Tongue (tissue), 2 donors: ENCODE data around the gene GRB7. TPM values are rescaled to one million over a fixed set of nuclear protein-coding genes. Genes with fewer than 3 reads are reported as not detected.
"Not testable (repeated sequence)": the region's sequence is repeated elsewhere in the genome, so short reads cannot be mapped to it uniquely, and the experiment has no call there.

Experiments
- DNase-seq: peaks from one replicate; pipeline ENCODE4 v3.0.0-alpha.2; 2015
- total RNA-seq: library from RNA; depleted of rRNA; stranded (reverse); fragments of >200 nt; gene quantifications from one replicate; pipeline ENCODE4 v1.2.3, GENCODE V29; 2014

GRB7 gene
- 11.4 TPM for total RNA-seq

GRCh38 chr17:39737760-39738567 lies at the start of gene GRB7:
Gene GRB7, plus strand, starts transcription at chr17:39737938. Its CDS starts 4,364 bp downstream, at chr17:39742302.
- no peak for DNase-seq

- no peak for DNase-seq
These were observed 49.3 kb upstream of the GRB7 start for GRCh38 chr17:39688475-39688835.

- DNase-seq, result no peak
These were observed 48.8 kb upstream of the GRB7 start for GRCh38 chr17:39688945-39689344.

GRCh38 chr17:39694593-39694992 lies 43.1 kb upstream of the GRB7 start:
- no peak for DNase-seq

GRCh38 chr17:39695089-39695474 lies 42.7 kb upstream of the GRB7 start:
- DNase-seq, result no peak

- no peak for DNase-seq
These were observed 41.0 kb upstream of the GRB7 start for GRCh38 chr17:39696731-39697130.

- DNase-seq, result no peak
These were observed 39.8 kb upstream of the GRB7 start for GRCh38 chr17:39697961-39698360.

- DNase-seq, result not testable (repeated sequence)
These were observed 38.5 kb upstream of the GRB7 start for GRCh38 chr17:39699157-39699817.

GRCh38 chr17:39699818-39700147 lies 38.0 kb upstream of the GRB7 start, which contains the start of gene ERBB2:
Gene ERBB2, plus strand, starts transcription at chr17:39700064. Its CDS starts 175 bp downstream, at chr17:39700239.
- DNase-seq, result peak; percentile 92

GRCh38 chr17:39700148-39700987 lies 37.4 kb upstream of the GRB7 start:
- peak; percentile 88 for DNase-seq

- DNase-seq, result no peak
These were observed 36.5 kb upstream of the GRB7 start for GRCh38 chr17:39701012-39701783.

- DNase-seq, result no peak
These were observed 35.8 kb upstream of the GRB7 start for GRCh38 chr17:39701784-39702422.

GRCh38 chr17:39702901-39703893 lies 34.5 kb upstream of the GRB7 start:
- DNase-seq, result peak; percentile 50

- DNase-seq, result no peak
These were observed 33.8 kb upstream of the GRB7 start for GRCh38 chr17:39703913-39704312.

GRCh38 chr17:39704821-39705551 lies 32.8 kb upstream of the GRB7 start:
- peak; percentile 74 for DNase-seq

- DNase-seq, result peak; percentile 41
These were observed 31.9 kb upstream of the GRB7 start for GRCh38 chr17:39705786-39706348.

- no peak for DNase-seq
These were observed 31.4 kb upstream of the GRB7 start for GRCh38 chr17:39706383-39706782.

GRCh38 chr17:39706921-39707337 lies 30.8 kb upstream of the GRB7 start:
- DNase-seq, result no peak

- no peak for DNase-seq
These were observed 28.3 kb upstream of the GRB7 start for GRCh38 chr17:39709319-39709997.
